ENCODE measurements around the gene RETN.

RETN gene

GRCh38 chr19:7668842-7669241, at the start of gene RETN:
TSS of gene RETN (plus strand) at chr19:7669049. CDS start at chr19:7669327, 278 bp downstream.
- FAIRE-seq, result no peak

- no peak for FAIRE-seq
Observed at GRCh38 chr19:7619671-7620441, 49.0 kb upstream of the RETN start.

- FAIRE-seq, result no peak
Observed at GRCh38 chr19:7620442-7621412, 48.1 kb upstream of the RETN start.

GRCh38 chr19:7622933-7623685, 45.7 kb upstream of the RETN start:
- no peak for FAIRE-seq

GRCh38 chr19:7623725-7624603, 44.9 kb upstream of the RETN start:
- FAIRE-seq, result no peak

- no peak for FAIRE-seq
Observed at GRCh38 chr19:7624810-7625209, 44.0 kb upstream of the RETN start.

- FAIRE-seq, result no peak
Observed at GRCh38 chr19:7625763-7626372, 43.0 kb upstream of the RETN start.

- no peak for FAIRE-seq
Observed at GRCh38 chr19:7627166-7627565, 41.7 kb upstream of the RETN start.

- FAIRE-seq, result no peak
Observed at GRCh38 chr19:7628589-7629311, 40.1 kb upstream of the RETN start.

- FAIRE-seq, result peak; percentile 94
Observed at GRCh38 chr19:7629347-7630054, 39.3 kb upstream of the RETN start, which contains the start of the genes PET100 and XAB2. TSS of gene PET100 (plus strand) at chr19:7629793. CDS start at chr19:7629834, 41 bp downstream. TSS of gene XAB2 (minus strand) at chr19:7629545. CDS start at chr19:7629527, 18 bp downstream.

GRCh38 chr19:7631577-7631976, 37.3 kb upstream of the RETN start:
- no peak for FAIRE-seq

- FAIRE-seq, result no peak
Observed at GRCh38 chr19:7632340-7633203, 36.3 kb upstream of the RETN start.

GRCh38 chr19:7633698-7634097, 35.2 kb upstream of the RETN start, which contains the start of gene PCP2:
TSS of gene PCP2 (minus strand) at chr19:7633719. CDS start at chr19:7633457, 262 bp downstream.
- FAIRE-seq, result no peak

- FAIRE-seq, result no peak
Observed at GRCh38 chr19:7635670-7636069, 33.2 kb upstream of the RETN start.

- FAIRE-seq, result no peak
Observed at GRCh38 chr19:7636317-7636690, 32.5 kb upstream of the RETN start.

GRCh38 chr19:7636691-7637373, 32.0 kb upstream of the RETN start, which contains the start of gene STXBP2:
TSS of gene STXBP2 (plus strand) at chr19:7637110. CDS start at chr19:7637150, 40 bp downstream.
- FAIRE-seq, result no peak

- FAIRE-seq, result no peak
Observed at GRCh38 chr19:7637374-7638256, 31.2 kb upstream of the RETN start.
